Suprapubic skin (tissue), 4 donors: ENCODE data around the gene KLRF2.

Experiments used
- CTCF ChIP-seq, 2 donors: fragments of 200-600 bp in 1 of 2; fragments of 450-650 bp in 1 of 2; sonication (generic) in 1 of 2; IDR thresholded peaks; one replicate each; pipeline ENCODE4 v1.5.1; 2016 to 2019; ENCODE audit warnings: antibody characterized with exemption in 2 of 2, mild to moderate bottlenecking in 1 of 2, moderate library complexity in 1 of 2
- EP300 ChIP-seq: sonication (generic); formaldehyde crosslinking; IDR thresholded peaks from one replicate; pipeline ENCODE4 v1.6.1; 2017; ENCODE audit warnings: antibody characterized with exemption
- POLR2A ChIP-seq, 2 donors: fragments of 450-650 bp; IDR thresholded peaks; one replicate each; pipeline ENCODE4 v1.6.1; 2017; ENCODE audit warnings: antibody characterized with exemption in 2 of 2, mild to moderate bottlenecking in 2 of 2, moderate library complexity in 2 of 2
- POLR2AphosphoS5 ChIP-seq, 3 donors: sonication (generic); formaldehyde crosslinking; IDR thresholded peaks; one replicate each; pipeline ENCODE4 v1.6.1; 2017; ENCODE audit warnings: antibody characterized with exemption in 3 of 3

GRCh38 chr12:9851927-9852326 lies 29.4 kb upstream of the KLRF2 start:
- no peak for TF ChIP-seq CTCF (IDR thresholded peaks at IDR 0.05)
- TF ChIP-seq POLR2A (IDR thresholded peaks at IDR 0.05), result no peak
- TF ChIP-seq POLR2AphosphoS5 (IDR thresholded peaks at IDR 0.05), result no peak
- no peak for TF ChIP-seq EP300
